NCI-H748 treated with DMSO at 0.1 percent for 48 hours (cell line): Measurements from ENCODE around the gene IFIT2.
A peak's percentile ranks its signal among the peaks of the same experiment; 100 is the strongest.
"Not testable (repeated sequence)": the region's sequence is repeated elsewhere in the genome, so short reads cannot be mapped to it uniquely, and the experiment has no call there.

Source experiments
- DNase-seq: peaks from one replicate; lab custom pipeline; 2025; lab: John Stamatoyannopoulos, UW

The IFIT2 gene

DNA sequence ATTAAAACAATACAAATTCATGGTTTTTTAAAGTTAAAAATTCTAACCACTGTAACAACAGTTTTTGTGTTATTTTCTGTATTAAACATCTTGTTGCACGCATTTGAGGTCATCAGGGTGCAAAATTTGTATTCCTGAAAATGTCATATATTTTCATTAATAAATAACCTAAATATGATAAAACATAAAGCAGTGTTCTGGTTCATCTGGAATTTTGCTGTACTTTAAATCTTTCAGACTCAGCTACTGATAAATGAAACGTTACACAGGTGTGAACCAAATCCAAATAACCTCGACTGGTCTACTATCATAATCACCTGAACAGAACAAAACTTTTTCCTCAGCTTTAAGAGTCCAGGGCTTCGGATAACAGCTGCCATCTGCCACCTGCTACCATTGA, 6.9 kb downstream of the IFIT2 start:
- DNase-seq: peak; percentile 73

DNA sequence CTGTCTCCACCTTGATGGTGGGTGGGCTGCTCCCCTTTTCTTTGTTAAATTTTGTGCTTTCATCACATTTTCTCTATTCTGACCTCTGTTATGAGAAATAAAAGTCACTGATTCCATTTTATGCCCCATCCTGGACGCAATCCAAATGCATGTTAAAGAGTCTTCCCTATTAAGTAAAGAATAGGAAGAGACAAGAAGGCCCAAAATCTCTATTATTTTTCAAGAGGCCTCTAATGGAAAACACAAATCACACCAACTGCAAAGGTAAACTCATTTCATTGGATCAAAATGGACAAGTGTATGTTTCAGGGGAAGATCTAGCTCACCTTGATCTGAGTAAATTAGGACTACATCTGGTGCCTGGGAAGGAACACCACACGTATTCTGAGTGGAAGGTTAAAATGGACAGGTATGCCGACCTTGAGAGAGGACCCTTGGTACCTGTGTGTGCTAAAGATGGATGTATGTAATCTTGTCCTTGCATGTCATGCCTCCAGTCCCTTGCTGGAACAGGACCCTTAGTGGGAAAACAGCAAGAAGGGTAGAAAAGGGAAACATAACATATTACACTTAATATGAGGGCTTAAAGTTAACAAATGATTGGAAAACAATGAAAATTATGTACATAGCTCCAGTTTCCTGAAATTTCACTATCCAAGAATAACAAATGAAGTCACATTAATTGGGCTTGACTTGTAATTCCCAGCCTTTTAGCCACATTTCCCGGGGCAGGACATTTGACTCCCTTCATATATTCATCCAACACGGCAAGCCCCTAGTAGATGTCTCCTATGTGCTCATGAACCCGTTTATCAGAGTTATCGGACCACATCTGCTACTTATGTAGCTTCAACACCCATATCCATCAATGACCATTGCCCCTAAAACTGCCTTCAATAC, 7.6 kb downstream of the IFIT2 start:
- peak; percentile 73 for DNase-seq

DNA sequence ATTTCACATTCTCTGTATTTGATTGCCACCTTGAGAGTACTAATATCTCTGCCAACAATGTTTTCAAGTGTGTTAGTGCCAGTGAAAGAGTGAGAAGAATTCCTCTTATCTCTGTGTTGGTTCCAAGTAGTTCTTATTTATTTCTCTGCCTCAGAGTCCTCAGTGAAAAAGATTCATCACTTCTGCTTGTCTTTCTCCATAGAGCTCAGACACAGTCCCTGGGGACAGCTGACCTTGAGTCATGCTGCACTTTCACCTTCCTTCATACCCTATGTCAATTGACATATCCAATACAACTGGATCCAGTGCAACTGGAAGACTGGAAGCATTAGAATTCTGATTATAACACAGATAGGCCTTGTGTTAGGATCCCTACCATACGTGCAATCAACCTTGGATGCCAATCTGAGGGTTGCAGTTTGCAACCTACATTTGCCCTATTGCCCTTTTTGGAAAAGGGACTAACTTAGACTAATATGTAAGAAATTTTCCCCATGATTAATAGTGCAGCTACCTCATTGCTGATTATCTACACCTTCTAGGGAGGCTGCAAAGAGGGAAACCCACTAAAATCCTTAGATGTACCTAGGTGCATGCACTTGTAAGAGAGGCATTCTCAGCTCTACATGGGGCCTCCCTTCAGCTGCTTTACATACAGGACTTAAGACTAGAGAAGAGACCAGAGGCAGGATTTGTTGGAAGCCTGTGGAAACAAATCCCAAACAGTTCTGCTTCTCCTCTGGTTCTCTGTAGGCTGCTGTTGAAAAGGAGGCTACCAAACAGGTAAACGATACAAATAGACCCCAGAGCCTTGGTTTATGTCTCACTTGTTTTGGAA, 8.4 kb downstream of the IFIT2 start:
- DNase-seq: no peak

DNA sequence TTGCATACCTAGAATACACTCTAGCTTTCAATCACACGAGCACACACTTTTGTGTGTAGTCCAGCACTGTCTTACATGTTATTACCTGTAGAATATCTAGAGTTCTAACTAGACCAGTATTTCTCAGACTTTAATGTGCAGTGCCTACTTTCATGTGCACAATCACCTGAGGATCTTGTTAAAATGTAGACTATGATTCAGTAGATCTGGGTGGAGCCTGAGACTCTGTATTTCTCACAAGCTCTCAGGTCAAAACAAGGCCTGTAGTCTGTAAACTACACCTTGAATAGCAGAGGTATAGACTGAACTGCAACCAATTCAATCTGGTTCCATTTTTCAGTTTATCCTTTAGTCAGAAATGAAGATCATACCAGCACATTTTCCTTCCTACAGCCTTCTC, 11.1 kb downstream of the IFIT2 start:
- no peak for DNase-seq

DNA sequence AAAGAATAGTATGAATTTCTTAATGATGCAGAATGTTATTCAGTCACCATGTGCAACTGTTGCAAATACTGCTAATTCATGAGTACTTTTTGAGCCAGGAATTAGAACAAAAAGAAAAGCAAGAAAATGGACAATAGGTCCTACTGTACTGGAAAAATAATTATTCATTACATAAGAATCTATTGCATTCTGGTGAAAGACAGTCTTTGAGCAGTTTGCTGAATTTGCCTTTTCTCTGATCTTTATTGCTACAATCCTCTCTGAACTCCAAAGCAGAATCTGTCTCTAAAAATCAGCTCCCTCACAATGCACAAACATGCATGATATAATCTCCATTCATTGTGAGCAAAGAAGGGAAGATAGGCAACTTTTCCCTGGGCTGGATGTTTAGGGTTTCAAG, 12.8 kb downstream of the IFIT2 start:
- no peak for DNase-seq

DNA sequence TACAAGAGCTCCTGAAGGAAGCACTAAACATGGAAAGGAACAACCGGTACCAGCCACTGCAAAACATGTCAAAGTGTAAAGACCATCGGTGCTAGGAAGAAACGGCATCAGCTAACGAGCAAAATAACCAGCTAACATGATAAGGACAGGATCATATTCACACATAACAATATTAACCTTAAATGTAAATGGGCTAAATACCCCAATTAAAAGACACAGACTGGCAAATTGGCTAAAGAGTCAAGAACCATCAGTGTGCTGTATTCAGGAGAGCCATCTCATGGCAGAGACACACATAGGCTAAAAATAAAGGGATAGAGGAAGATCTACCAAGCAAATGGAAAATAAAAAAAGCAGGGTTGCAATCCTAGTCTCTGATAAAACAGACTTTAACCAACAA, 16.2 kb downstream of the IFIT2 start:
- not testable (repeated sequence) for DNase-seq

DNA sequence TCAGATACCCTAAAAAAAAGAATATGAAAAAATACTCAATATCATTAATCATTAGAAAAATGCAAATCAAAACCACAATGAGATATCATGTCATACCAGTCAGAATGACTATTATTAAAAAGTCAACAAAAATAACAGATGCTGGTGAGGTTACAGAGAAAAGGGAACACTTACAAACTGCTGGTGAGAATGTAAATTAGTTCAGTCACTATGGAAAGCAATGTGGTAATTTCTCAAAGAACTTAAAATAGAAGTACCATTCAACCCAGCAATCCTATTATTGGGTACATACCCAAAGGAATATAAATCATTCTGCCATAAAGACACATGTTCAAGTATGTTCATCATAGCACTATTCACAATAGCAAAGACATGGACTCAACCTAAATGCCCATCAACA, 23.2 kb downstream of the IFIT2 start:
- not testable (repeated sequence) for DNase-seq

DNA sequence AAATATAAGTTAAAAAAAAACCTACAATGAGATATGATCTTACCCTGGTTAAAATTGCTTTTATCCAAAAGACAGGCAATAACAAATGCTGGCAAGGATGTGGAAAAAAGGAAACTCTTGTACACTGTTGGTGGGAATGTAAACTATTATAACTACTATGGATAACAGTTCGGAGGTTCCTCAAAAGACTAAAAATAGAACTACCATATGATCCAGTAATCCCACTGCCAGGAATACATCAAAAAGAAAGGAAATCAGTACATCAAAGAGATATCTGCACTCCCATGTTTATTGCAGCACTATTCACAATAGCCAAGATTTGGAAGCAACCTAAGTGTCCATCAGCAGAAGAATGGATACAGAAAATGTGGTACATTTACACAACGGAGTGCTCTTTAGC, 24.0 kb downstream of the IFIT2 start:
- not testable (repeated sequence) for DNase-seq

DNA sequence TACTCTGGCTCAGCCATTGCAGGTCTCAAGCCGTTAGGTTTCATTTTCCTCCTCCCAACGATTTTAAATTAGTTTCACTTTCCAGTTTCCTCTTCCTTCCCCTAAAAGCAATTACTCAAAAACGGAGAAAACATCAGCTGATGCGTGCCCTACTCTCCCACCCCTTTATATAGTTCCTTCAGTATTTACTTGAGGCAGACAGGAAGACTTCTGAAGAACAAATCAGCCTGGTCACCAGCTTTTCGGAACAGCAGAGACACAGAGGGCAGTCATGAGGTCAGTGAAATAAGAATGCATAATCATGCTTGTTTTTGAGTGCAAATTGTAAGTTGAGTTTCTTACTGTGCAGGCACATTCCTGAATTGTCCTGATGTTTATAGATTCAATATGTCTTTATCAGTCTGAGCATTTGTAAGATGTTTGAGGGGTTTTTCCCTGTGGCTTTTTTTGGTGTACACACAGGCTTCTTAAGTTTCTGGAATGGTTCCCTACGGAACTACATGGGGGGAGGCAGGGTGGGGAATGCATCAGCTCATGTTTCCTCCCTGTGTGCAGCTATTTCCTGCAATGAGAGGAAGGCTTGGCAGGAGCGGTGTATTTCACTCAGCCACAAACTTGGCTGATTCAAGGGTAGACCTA, 26.1 kb downstream of the IFIT2 start, which contains the start of gene IFIT3:
Gene IFIT3 (plus strand): TSS at position 195 of the 639 bp plus-strand sequence. CDS start 77 bp downstream, at position 272.
- no peak for DNase-seq

DNA sequence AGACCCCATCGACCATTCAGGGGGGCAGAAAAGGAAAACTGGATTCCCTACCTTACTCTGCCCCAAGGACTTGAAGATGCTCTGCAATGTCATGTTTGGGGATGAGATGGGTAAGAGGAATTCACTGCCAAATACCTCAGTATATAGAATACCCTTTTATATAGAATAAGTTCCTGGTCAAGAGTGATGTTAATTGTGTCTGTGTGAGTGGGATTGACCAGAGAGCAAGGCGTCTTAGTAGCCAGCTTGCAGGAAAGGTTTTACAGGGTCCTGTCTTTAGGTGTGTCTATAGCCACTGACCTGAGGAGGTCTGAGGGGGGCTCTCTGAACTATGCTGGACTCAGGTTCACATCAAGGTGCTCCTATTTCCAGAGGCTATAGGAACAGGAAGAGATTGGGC, 27.3 kb downstream of the IFIT2 start:
- no peak for DNase-seq

DNA sequence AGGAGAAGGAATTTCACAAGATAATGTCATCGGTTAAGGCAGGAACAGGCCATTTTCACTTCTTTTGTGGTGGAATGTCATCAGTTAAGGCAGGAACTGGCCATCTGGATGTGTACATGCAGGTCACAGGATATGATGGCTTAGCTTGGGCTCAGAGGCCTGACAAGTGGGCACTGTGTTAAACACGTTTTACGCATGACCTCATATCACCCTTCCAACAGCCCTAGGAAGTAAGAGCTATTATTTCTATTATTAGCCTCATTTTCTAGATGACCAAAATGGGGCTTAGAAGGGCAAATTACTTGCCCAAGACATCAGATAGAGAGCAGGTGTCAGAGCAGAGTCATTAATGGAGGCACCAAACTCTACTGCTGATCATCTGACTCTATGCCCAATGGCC, 28.2 kb downstream of the IFIT2 start:
- not testable (repeated sequence) for DNase-seq

DNA sequence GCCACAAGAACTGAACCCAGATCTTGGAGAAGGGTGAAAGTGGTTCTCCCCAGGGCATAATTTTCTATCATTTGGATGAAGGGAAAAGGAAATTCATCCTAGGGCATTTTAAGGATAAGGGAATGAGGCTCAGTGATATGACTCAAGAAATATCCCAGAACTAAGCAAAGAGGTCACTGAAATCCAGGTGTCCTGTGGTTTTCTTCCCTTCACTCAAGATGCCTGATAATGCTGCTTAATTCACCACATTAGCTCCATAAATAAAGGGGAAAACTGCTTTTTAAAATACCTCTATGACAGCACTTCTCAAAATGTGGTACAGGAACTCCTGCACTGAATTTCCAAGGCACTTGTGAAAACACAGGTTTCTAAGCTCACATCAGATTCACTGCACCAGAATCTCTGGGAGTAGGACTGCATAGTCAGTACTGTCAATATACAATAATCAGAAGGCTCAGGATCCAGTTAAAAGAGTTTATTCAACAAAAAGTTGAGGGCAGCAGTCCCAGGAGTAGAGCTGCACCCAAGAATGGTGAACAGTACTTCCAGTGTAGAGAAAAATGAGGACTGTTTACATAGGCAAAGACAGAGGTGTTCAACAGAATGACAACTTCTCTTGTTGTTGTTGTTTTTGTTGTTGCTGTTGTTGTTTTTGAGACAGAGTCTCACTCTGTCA, 28.8 kb downstream of the IFIT2 start:
- no peak for DNase-seq

DNA sequence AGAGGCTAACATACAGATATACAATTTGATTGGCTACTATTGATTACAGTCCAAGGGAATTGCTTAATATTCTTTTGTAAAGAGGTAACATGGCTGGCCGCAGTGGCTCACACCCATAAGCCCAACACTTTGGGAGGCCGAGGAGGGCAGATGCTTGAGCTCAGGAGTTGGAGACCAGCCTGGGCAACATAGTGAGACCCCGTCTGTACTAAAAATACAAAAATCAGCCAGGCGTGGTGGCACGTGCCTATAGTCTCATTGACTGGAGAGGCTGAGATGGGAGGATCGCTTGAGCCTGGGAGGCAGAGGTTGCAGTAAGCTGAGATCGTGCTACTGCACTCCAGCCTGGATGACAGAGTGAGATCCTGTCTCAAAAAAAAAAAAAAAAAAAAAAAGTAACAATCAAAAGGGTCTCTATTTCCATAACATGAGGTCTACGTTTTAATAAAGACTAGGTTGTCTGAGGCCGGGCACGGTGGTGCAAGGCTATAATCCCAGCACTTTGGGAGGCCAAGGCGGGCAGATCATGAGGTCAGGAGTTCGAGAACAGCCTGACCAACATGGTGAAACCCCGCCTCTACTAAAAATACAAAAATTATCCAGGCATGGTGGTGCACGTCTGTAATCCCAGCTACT, 29.8 kb downstream of the IFIT2 start:
- not testable (repeated sequence) for DNase-seq

DNA sequence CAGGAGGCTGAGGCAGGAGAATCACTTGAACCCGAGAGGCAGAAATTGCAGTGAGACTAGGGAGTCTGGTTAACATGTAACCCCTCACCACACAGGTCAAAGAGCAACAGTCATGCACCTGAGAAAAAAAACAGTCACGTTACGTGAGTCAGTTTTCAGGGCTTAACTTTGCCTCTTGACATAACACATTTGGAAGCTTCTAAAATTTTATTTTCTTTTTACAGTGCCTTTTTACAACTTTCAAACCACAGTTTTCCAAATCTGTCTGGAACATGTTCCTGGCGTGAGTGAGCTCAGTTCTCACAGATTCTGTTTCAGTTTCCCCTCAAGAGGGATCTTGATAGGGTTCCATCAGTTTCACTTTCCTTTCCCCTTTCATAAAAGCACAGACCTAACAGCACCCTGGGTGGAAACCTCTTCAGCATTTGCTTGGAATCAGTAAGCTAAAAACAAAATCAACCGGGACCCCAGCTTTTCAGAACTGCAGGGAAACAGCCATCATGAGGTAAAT, 30.3 kb downstream of the IFIT2 start:
- DNase-seq: no peak

DNA sequence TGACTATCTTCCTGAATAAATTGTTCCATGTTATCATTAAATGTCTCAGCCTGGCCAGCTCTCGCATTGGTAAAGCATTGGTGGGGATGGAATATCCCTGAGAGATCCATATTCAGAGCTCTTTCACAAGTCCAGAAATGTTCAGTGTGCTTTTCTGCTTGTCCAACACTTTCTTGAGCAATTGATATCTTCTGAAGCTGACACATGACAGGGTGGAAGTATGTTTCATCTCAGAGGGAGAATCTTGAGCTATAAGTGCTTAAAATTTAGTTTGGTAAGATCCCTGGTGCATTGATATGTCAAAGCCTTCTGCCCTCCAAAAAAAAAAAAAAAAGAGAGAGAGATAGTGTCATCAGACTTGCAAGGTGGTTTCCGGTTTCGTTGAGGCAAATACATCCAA, 33.4 kb downstream of the IFIT2 start:
- no peak for DNase-seq

DNA sequence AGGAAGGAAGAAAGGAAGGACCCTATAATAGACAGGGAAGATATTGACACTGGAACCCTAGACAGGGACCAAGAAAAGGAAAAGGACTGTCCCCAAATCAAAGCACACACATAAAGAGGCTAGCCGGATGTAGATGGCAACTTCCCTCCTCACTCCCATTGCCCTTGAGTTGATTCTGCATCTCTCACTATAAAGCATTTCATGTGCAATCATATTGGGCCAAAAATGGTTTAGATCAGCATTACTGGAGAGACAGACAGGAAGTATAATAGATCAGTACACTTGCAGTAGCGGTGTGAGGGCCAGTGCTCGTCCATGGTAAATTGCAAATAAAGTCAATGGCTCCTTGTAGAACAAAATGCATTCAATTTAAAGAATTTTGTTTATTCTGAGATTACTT, 34.4 kb downstream of the IFIT2 start:
- no peak for DNase-seq

DNA sequence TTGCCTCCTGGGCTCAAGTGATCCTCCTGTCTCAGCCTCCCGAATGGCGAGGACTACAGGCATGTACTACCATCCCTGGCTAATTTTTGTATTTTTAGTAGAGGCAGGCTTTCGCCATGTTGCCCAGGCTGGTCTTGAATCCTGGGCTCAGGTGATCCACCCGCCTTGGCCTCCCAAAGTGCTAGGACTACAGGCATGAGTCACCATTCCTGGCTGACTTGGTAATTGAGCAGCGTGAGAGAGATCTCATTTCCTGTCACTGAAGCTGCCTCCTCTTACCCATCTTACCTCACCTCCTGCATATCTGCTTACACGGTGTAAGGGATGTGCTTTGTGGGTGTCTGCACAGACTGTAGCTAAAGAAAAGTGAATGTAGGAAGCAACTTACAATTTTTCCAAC, 35.6 kb downstream of the IFIT2 start:
- DNase-seq: no peak

DNA sequence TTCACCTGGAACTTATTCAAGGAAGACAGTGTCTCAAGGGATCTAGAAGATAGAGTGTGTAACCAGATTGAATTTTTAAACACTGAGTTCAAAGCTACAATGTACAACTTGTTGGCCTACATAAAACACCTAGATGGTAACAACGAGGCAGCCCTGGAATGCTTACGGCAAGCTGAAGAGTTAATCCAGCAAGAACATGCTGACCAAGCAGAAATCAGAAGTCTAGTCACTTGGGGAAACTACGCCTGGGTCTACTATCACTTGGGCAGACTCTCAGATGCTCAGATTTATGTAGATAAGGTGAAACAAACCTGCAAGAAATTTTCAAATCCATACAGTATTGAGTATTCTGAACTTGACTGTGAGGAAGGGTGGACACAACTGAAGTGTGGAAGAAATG, 36.9 kb downstream of the IFIT2 start:
- no peak for DNase-seq

DNA sequence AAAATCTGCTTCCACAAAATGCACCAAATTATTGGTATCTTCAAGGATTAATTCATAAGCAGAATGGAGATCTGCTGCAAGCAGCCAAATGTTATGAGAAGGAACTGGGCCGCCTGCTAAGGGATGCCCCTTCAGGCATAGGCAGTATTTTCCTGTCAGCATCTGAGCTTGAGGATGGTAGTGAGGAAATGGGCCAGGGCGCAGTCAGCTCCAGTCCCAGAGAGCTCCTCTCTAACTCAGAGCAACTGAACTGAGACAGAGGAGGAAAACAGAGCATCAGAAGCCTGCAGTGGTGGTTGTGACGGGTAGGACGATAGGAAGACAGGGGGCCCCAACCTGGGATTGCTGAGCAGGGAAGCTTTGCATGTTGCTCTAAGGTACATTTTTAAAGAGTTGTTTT, 38.0 kb downstream of the IFIT2 start:
- no peak for DNase-seq

DNA sequence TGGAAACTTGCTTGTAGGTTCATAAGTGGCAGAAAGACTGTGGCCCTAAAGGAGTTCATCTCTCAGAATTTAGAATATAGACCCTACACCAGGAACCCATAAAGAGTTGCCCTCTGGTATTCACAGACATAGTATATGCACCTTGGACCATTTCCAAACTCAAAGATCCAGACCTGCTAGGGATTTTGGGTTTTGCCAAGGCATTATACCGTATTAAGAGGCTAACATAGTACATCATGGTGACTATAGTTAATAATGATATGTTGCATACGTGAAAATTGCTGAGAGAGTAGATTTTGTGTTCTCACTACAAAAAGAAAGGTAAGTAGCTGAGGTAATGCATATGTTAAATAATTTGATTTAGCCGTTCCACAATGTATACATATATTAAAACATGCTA, 39.8 kb downstream of the IFIT2 start:
- DNase-seq: no peak
